GM23338 (cell line): ENCODE measurements around the gene NDUFB6. TPM values are rescaled to one million over a fixed set of nuclear protein-coding genes. Genes with fewer than 3 reads are reported as not detected.

Experiments
- ATAC-seq: fragments of 200-7000 bp; cut with Tn5 transposase; 3 replicates; pipeline ENCODE4 v1.9.1; 2020
- DNase-seq: peaks from one replicate; pipeline ENCODE4 v3.0.0-alpha.2; 2015; ENCODE audit warnings: low spot score
- H2AFZ ChIP-seq: fragments of 200-600 bp; sonication (generic); 2 replicates; pipeline ENCODE4 v1.8.0; 2016; ENCODE audit warnings: antibody characterized with exemption, mild to moderate bottlenecking, moderate library complexity
- H3F3A ChIP-seq: fragments of 200-600 bp; sonication (generic); replicated peaks from 2 replicates; pipeline ENCODE4 v1.8.0; 2017; ENCODE audit warnings: antibody characterized with exemption, mixed run types, low read depth
- H3K27ac ChIP-seq: fragments of 200-600 bp; sonication (generic); 2 replicates; pipeline ENCODE4 v1.6.1; 2016; ENCODE audit warnings: low read depth
- H3K27me3 ChIP-seq: fragments of 200-600 bp; sonication (generic); 2 replicates; pipeline ENCODE4 v1.8.0; 2016; ENCODE audit warnings: mild to moderate bottlenecking, mixed run types, moderate library complexity; ENCODE audit not compliant: insufficient read depth
- H3K36me3 ChIP-seq: fragments of 200-600 bp; sonication (generic); 2 replicates; pipeline ENCODE4 v1.8.0; 2016; ENCODE audit warnings: mild to moderate bottlenecking; ENCODE audit not compliant: insufficient read depth
- H3K4me1 ChIP-seq: fragments of 200-600 bp; sonication (generic); 2 replicates; pipeline ENCODE4 v1.8.0; 2016; ENCODE audit warnings: mild to moderate bottlenecking, moderate library complexity; ENCODE audit not compliant: insufficient read depth
- H3K4me2 ChIP-seq: fragments of 200-600 bp; sonication (generic); 2 replicates; pipeline ENCODE4 v1.7.1; 2017; ENCODE audit warnings: mixed run types
- H3K4me3 ChIP-seq: fragments of 200-600 bp; sonication (generic); 2 replicates; pipeline ENCODE4 v1.6.1; 2016; ENCODE audit warnings: mixed run types
- H3K79me2 ChIP-seq: fragments of 200-600 bp; sonication (generic); replicated peaks from 2 replicates; pipeline ENCODE4 v1.8.0; 2017; ENCODE audit warnings: mild to moderate bottlenecking; ENCODE audit not compliant: insufficient read depth
- H3K9me2 ChIP-seq: fragments of 200-600 bp; sonication (generic); 2 replicates; pipeline ENCODE4 v1.8.0; 2017; ENCODE audit not compliant: insufficient read depth
- H4K20me1 ChIP-seq: fragments of 200-600 bp; sonication (generic); replicated peaks from 2 replicates; pipeline ENCODE4 v1.8.0; 2017; ENCODE audit warnings: mild to moderate bottlenecking; ENCODE audit not compliant: insufficient read depth
- H3K27ac Mint-ChIP-seq: 2 replicates; pipeline ENCODE4 v1.8.0; 2020; ENCODE audit warnings: inconsistent platforms, mild to moderate bottlenecking, moderate library complexity, mixed read lengths
- H3K27me3 Mint-ChIP-seq: 3 replicates; pipeline ENCODE4 v1.8.0; 2022; ENCODE audit warnings: low read depth, mild to moderate bottlenecking, moderate library complexity, mixed read lengths, inconsistent platforms; ENCODE audit not compliant: insufficient read depth, poor library complexity
- H3K36me3 Mint-ChIP-seq: 3 replicates; pipeline ENCODE4 v1.8.0; 2021; ENCODE audit warnings: low read depth, mild to moderate bottlenecking, inconsistent platforms, moderate library complexity, mixed read lengths
- H3K4me1 Mint-ChIP-seq: 3 replicates; pipeline ENCODE4 v1.8.0; 2020; ENCODE audit warnings: mild to moderate bottlenecking, inconsistent platforms, mixed read lengths
- H3K4me3 Mint-ChIP-seq: 3 replicates; pipeline ENCODE4 v1.8.0; 2021; ENCODE audit warnings: moderate library complexity, mild to moderate bottlenecking, inconsistent platforms, mixed read lengths
- H3K9me3 Mint-ChIP-seq: 3 replicates; pipeline ENCODE4 v1.8.0; 2020; ENCODE audit warnings: moderate library complexity, mild to moderate bottlenecking, inconsistent platforms, mixed read lengths
- CTCF ChIP-seq, 2 experiments: fragments of 200-600 bp in 1 of 2; sonication (generic) in 1 of 2; conservative IDR thresholded peaks; 2 replicates each; pipeline versions ENCODE4 v1.5.1 to v1.6.1; 2016 to 2017; ENCODE audit warnings: antibody characterized with exemption in 2 of 2, low read depth in 2 of 2, mild to moderate bottlenecking in 2 of 2, moderate library complexity in 1 of 2
- EZH2 ChIP-seq: fragments of 200-600 bp; sonication (generic); IDR thresholded peaks from one replicate; pipeline ENCODE4 v1.8.0; 2017; ENCODE audit warnings: antibody characterized with exemption, mild to moderate bottlenecking, low read depth; ENCODE audit not compliant: unreplicated experiment
- JUNB ChIP-seq: IDR thresholded peaks from one replicate; pipeline ENCODE4 v1.6.1; 2016; ENCODE audit warnings: antibody characterized with exemption; ENCODE audit not compliant: unreplicated experiment
- NANOG ChIP-seq: IDR thresholded peaks from 2 replicates; pipeline ENCODE4 v1.6.1; 2016; ENCODE audit warnings: antibody characterized with exemption, borderline replicate concordance
- STAT1 ChIP-seq: IDR thresholded peaks from one replicate; pipeline ENCODE4 v1.6.1; 2016; ENCODE audit warnings: antibody characterized with exemption; ENCODE audit not compliant: unreplicated experiment
- ZNF331 ChIP-seq: fragments of 250-450 bp; sonication (Bioruptor Pico); IDR thresholded peaks from 2 replicates; pipeline ENCODE4 v1.5.0; 2020; ENCODE audit warnings: low read depth, mild to moderate bottlenecking, moderate library complexity
- ZNF462 ChIP-seq: fragments of 250-450 bp; sonication (Bioruptor Pico); IDR thresholded peaks from 2 replicates; pipeline ENCODE4 v1.5.0; 2020; ENCODE audit warnings: mild to moderate bottlenecking, moderate library complexity
- polyA plus RNA-seq: library from polyadenylated mRNA; unstranded; fragments of >200 nt; fragmentation: Nextera tagmentation; extraction: Ambion mirVana; gene quantifications from 2 replicates; pipeline ENCODE4 v1.2.1, GENCODE V29; 2016
- total RNA-seq: library from RNA; depleted of rRNA; stranded (reverse); fragments of >200 nt; shearing (Covaris generic); gene quantifications from 2 replicates; pipeline ENCODE4 v1.2.3, GENCODE V29; 2014

The NDUFB6 gene
- total and polyA plus RNA-seq, 2 experiments from 2014 or later, result 56.5 to 231 TPM

GRCh38 chr9:32570262-32570661 is 2.7 kb downstream of the NDUFB6 start:
- Histone ChIP-seq H3K27ac (no peak overlapping the region), H3K9me2 (no peaks in the 10 kb centered on the region), H2AFZ (no peak overlapping the region), H3K27me3 (no peaks in the 10 kb centered on the region), H3F3A (no peaks in the 10 kb centered on the region), H3K79me2 (peaks cover 46% of the 10 kb centered on the region), H3K4me2 (no peak overlapping the region), H4K20me1 (no peaks in the 10 kb centered on the region), H3K4me1 (peaks cover 11% of the 10 kb centered on the region), H3K36me3 (peaks cover 12% of the 10 kb centered on the region; the same call in 1 of the 2 replicates), H3K4me3 (no peak overlapping the region)
- Mint-ChIP-seq H3K4me3 (no peak overlapping the region; the same call in 2 of the 3 replicates), H3K27me3 (peaks cover 8% of the 10 kb centered on the region), H3K9me3 (no peaks in the 10 kb centered on the region), H3K36me3 (peaks cover 29% of the 10 kb centered on the region), H3K4me1 (peaks cover 7% of the 10 kb centered on the region; the same call in 2 of the 3 replicates), H3K27ac (no peak overlapping the region)
- DNase-seq (no peak), ATAC-seq (no peak)
- TF ChIP-seq JUNB (no peak), STAT1 (no peak), EZH2 (no peak), CTCF (conservative IDR thresholded peaks at IDR 0.05; ENCODE audit: low read depth in 2 of 2) (no peak), NANOG (no peak), ZNF462 (CRISPR knock-in tag) (no peak), ZNF331 (CRISPR knock-in tag) (no peak)
